ENCODE measurements around the gene CDC42BPA. TPM values are rescaled to one million over a fixed set of nuclear protein-coding genes. Genes with fewer than 3 reads are reported as not detected.
A peak's percentile ranks its signal among the peaks of the same experiment; 100 is the strongest.

The CDC42BPA gene
- total and polyA plus RNA-seq, 11 donors: 9.8 to 33.8 (median 29.7) TPM

- 80 to 88% (median 85%) methylated on average over 12 of the region's 12 CpGs for WGBS, 4 donors
- intact Hi-C loops (cut with DNase I): no loop called here
- DNase-seq (no peak), ATAC-seq (no peak)
- Histone ChIP-seq H3K9me3 (peaks cover 0 to 8% (median 0%) of the 10 kb centered on the region in 12 donors), H3K27ac (peak overlapping the region in 8 of 12 donors; percentile 4 to 59 (median 28)), H3K4me1 (peaks cover 0 to 63% (median 25%) of the 10 kb centered on the region in 12 donors), H3K36me3 (peaks cover 0 to 10% (median 0%) of the 10 kb centered on the region in 9 donors), H3K4me3 (no peak overlapping the region), H3K27me3 (no peaks in the 10 kb centered on the region)
- TF ChIP-seq CTCF (IDR thresholded peaks at IDR 0.05) (no peak), POLR2A (IDR thresholded peaks at IDR 0.05) (no peak)
Observed at GRCh38 chr1:226951286-226952117, 366.8 kb downstream of the CDC42BPA start.

- Histone ChIP-seq H3K27me3 (no peaks in the 10 kb centered on the region), H3K9me3 (peaks cover 0 to 8% (median 0%) of the 10 kb centered on the region in 12 donors), H3K27ac (peak overlapping the region in 4 of 12 donors; percentile 10 to 44 (median 20)), H3K4me3 (no peak overlapping the region), H3K4me1 (peaks cover 0 to 69% (median 31%) of the 10 kb centered on the region in 12 donors), H3K36me3 (peaks cover 0 to 10% (median 0%) of the 10 kb centered on the region in 9 donors)
- intact Hi-C loops (cut with DNase I): no loop called here
- DNase-seq (no peak), ATAC-seq (no peak)
- TF ChIP-seq POLR2A (IDR thresholded peaks at IDR 0.05) (no peak), CTCF (IDR thresholded peaks at IDR 0.05) (no peak)
- WGBS, 4 donors: 65 to 80% (median 72%) methylated on average over 5 to 6 of the region's 6 CpGs
Observed at GRCh38 chr1:226950871-226951270, 367.4 kb downstream of the CDC42BPA start.

GRCh38 chr1:226950316-226950715 lies 368.0 kb downstream of the CDC42BPA start:
- intact Hi-C loops (cut with DNase I): no loop called here
- TF ChIP-seq CTCF (IDR thresholded peaks at IDR 0.05): no peak
- no peak for TF ChIP-seq POLR2A (IDR thresholded peaks at IDR 0.05)
- no peak overlapping the region for H3K27ac ChIP-seq
- ATAC-seq: no peak
- DNase-seq: no peak
- H3K4me3 ChIP-seq: no peak overlapping the region
- H3K36me3 ChIP-seq: peaks cover 0 to 10% (median 0%) of the 10 kb centered on the region in 9 donors
- peaks cover 0 to 74% (median 37%) of the 10 kb centered on the region in 12 donors for H3K4me1 ChIP-seq
- no peaks in the 10 kb centered on the region for H3K27me3 ChIP-seq
- H3K9me3 ChIP-seq: peaks cover 0 to 8% (median 0%) of the 10 kb centered on the region in 12 donors
- 92 to 95% (median 94%) methylated on average over 1 of the region's 1 CpG for WGBS, 4 donors

- WGBS, 4 donors: 64 to 76% (median 70%) methylated on average over 3 of the region's 3 CpGs
- TF ChIP-seq POLR2A (IDR thresholded peaks at IDR 0.05) (no peak), CTCF (IDR thresholded peaks at IDR 0.05) (no peak)
- Histone ChIP-seq H3K36me3 (peaks cover 0 to 10% (median 0%) of the 10 kb centered on the region in 9 donors), H3K9me3 (peaks cover 0 to 8% (median 0%) of the 10 kb centered on the region in 12 donors), H3K4me3 (no peak overlapping the region), H3K4me1 (peaks cover 0 to 76% (median 40%) of the 10 kb centered on the region in 12 donors), H3K27ac (peak overlapping the region in 1 of 12 donors; percentile 13), H3K27me3 (no peaks in the 10 kb centered on the region)
- ATAC-seq (no peak), DNase-seq (no peak)
- intact Hi-C loops (cut with DNase I): no loop called here
Observed at GRCh38 chr1:226949401-226949800, 368.9 kb downstream of the CDC42BPA start.
